ENCODE results near the gene ZNF519.

Gene ZNF519

DNA sequence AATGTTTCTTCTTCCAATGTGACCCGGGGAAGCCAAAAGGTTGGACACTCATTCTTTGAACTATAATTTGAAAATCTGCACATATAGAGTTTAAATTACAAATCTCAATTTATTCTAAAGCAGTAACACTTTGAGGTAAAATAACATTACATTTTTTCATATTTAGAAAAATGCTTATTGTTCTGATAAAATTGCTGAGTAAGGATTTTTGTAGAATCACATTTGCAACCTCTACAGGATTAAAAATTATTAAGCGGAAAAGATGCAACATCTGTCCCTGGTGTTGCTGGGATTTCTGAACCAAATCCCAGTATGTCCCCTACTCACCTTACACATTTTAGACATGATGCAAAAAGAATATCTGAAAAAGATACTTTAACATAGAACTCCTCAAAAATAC is 10.1 kb downstream of the ZNF519 start:
- no peak for DNase-seq (ENCODE audit: low read depth, low spot score)
- no CpG with 5 or more reads among the region's 2 CpGs for WGBS (ENCODE audit: insufficient coverage, insufficient read length)
- Histone ChIP-seq H3K27me3 (ENCODE audit: control insufficient read depth, insufficient read depth, low read length) (no peaks in the 10 kb centered on the region), H3K4me3 (ENCODE audit: low read length) (no peak overlapping the region), H3K36me3 (ENCODE audit: control insufficient read depth, insufficient read depth, low read length) (no peaks in the 10 kb centered on the region), H3K4me1 (ENCODE audit: control insufficient read depth, insufficient read depth, low read length) (no peaks in the 10 kb centered on the region), H3K9me3 (ENCODE audit: control insufficient read depth, insufficient read depth, low read length) (no peaks in the 10 kb centered on the region), H3K27ac (ENCODE audit: low read length) (no peak overlapping the region)

DNA sequence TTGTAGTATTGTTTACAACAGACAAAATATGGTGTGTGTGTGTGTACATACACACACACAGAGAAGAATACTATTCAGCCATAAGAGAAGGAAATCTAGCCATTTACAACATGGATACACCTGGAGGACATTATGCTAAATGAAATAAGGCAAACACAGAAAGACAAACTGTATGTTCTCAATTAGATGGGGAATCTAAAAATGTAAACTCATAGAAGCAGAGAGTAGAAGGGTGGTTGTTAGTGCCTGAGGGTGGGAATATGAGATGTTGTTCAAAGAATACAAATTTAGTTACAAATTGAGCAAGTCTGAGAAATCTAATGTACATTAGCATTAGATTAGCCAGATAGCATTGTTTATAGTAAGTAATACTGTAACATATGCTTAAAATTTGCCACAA is 11.3 kb downstream of the ZNF519 start:
- Histone ChIP-seq H3K4me3 (ENCODE audit: low read length) (no peak overlapping the region), H3K27ac (ENCODE audit: low read length) (no peak overlapping the region), H3K9me3 (ENCODE audit: control insufficient read depth, insufficient read depth, low read length) (no peaks in the 10 kb centered on the region), H3K36me3 (ENCODE audit: control insufficient read depth, insufficient read depth, low read length) (no peaks in the 10 kb centered on the region), H3K4me1 (ENCODE audit: control insufficient read depth, insufficient read depth, low read length) (no peaks in the 10 kb centered on the region), H3K27me3 (ENCODE audit: control insufficient read depth, insufficient read depth, low read length) (no peaks in the 10 kb centered on the region)
- DNase-seq (ENCODE audit: low read depth, low spot score): no peak

DNA sequence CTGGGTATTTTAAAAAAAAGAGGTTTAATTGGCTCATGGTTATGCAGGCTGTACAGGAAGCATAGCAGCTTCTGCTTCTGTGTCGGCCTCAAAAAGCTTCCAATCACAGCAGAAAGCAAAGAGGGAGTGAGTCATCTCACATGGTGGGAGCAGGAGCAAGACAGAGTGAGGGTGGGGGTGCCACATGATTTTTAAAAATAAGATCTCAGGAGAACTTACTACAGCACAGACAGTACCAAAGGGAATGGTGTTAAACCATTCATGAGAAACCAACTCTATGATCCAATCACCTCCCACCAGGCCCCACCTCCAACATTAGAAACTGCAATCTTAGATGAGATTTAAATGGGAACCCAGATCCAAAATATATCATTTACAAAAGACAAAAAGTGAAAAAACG is 14.6 kb downstream of the ZNF519 start:
- no peak for DNase-seq (ENCODE audit: low read depth, low spot score)

DNA sequence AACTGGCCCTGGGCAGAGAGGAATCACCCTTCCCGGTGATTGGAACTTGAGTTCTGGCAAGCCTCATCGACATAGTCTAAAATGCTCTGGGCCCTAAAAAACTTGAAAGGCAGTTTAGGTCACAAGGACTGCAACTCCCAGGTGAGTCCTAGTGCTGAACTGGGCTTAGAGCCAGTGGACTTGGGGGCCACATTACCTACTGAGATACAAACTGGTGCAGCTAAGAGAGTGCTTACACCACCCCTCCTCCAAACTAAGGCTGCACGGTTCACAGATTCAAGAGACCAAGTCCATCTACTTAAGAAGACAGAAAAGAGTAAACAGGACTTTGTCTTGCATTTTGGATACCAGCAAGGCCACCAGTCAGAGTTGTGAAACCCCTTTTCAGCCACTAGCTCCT is 25.3 kb downstream of the ZNF519 start:
- peaks cover 7% of the 10 kb centered on the region; the same call in 1 of the 2 replicates for H3K36me3 ChIP-seq (ENCODE audit: control insufficient read depth, insufficient read depth, low read length)
- H3K9me3 ChIP-seq (ENCODE audit: control insufficient read depth, insufficient read depth, low read length): peaks cover 2% of the 10 kb centered on the region
- H3K27me3 ChIP-seq (ENCODE audit: control insufficient read depth, insufficient read depth, low read length): no peaks in the 10 kb centered on the region
- H3K27ac ChIP-seq (ENCODE audit: low read length): no peak overlapping the region
- H3K4me3 ChIP-seq (ENCODE audit: low read length): no peak overlapping the region
- H3K4me1 ChIP-seq (ENCODE audit: control insufficient read depth, insufficient read depth, low read length): no peaks in the 10 kb centered on the region
- no CpG with 5 or more reads among the region's 3 CpGs for WGBS (ENCODE audit: insufficient coverage, insufficient read length)
- no peak for DNase-seq (ENCODE audit: low read depth, low spot score)

More for the DNA sequence above, 14.6 kb downstream of the ZNF519 start:
- Histone ChIP-seq H3K27me3 (ENCODE audit: control insufficient read depth, insufficient read depth, low read length) (no peaks in the 10 kb centered on the region), H3K27ac (ENCODE audit: low read length) (no peak overlapping the region), H3K36me3 (ENCODE audit: control insufficient read depth, insufficient read depth, low read length) (no peaks in the 10 kb centered on the region), H3K4me3 (ENCODE audit: low read length) (no peak overlapping the region), H3K4me1 (ENCODE audit: control insufficient read depth, insufficient read depth, low read length) (no peaks in the 10 kb centered on the region), H3K9me3 (ENCODE audit: control insufficient read depth, insufficient read depth, low read length) (no peaks in the 10 kb centered on the region)
- no CpG with 5 or more reads among the region's 2 CpGs for WGBS (ENCODE audit: insufficient coverage, insufficient read length)

DNA sequence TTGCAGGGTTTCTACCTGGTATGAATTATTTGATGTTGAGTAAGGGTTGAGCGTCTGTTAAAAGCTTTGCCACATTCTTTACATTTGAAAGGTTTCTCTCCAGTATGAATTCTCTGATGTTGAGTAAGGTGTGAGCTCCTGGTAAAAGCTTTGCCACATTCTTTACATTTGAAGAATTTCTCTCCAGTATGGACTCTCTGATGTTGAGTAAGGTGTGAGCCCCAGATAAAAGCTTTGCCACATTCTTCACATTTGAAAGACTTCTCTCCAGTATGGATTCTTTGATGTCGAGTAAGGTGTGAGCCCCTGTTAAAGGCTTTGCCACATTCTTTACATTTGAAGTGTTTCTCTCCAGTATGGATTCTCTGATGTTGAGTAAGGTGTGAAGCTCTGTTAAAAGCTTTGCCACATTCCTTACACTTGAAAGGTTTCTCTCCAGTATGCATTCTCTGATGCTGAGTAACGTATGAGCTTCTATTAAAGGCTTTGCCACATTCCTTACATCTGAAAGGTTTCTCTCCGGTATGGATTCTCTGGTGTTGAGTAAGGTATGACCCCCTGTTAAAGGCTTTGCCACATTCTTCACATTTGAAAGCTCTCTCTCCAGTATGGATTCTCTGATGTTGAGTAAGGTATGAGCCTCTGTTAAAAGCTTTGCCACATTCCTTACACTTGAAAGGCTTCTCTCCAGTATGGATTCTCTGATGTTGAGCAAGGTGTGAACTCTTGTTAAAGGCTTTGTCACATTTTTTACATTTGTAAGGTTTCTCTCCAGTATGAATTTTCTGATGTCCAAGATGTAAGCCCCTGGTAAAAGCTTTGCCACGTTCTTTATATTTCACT is 27.1 kb downstream of the ZNF519 start:
- no CpG with 5 or more reads among the region's 5 CpGs for WGBS (ENCODE audit: insufficient coverage, insufficient read length)
- Histone ChIP-seq H3K9me3 (ENCODE audit: control insufficient read depth, insufficient read depth, low read length) (peaks cover 2% of the 10 kb centered on the region), H3K36me3 (ENCODE audit: control insufficient read depth, insufficient read depth, low read length) (peaks cover 7% of the 10 kb centered on the region; the same call in 1 of the 2 replicates), H3K27ac (ENCODE audit: low read length) (no peak overlapping the region), H3K4me1 (ENCODE audit: control insufficient read depth, insufficient read depth, low read length) (no peaks in the 10 kb centered on the region), H3K4me3 (ENCODE audit: low read length) (no peak overlapping the region), H3K27me3 (ENCODE audit: control insufficient read depth, insufficient read depth, low read length) (no peaks in the 10 kb centered on the region)
- DNase-seq (ENCODE audit: low read depth, low spot score): no peak

DNA sequence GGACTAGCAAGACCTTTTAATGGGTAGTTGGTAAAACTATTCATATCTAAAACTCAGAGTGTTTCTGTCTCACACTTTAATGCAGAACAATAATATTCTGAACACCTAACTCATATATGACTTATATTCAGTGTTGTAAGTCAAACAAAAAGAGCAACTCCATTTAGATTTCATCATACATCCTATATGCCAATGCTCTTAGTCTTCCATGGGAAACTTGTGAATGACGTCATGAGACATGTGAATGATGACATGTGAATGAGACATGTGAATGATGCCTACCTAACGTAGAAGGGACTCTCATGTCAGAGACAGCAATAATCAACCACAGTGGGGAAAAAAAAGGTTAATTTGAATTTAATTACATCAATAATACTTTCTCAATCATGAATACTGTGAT is 28.0 kb downstream of the ZNF519 start:
- WGBS (ENCODE audit: insufficient coverage, insufficient read length): no CpG with 5 or more reads among the region's 2 CpGs
- Histone ChIP-seq H3K27me3 (ENCODE audit: control insufficient read depth, insufficient read depth, low read length) (no peaks in the 10 kb centered on the region), H3K36me3 (ENCODE audit: control insufficient read depth, insufficient read depth, low read length) (peaks cover 7% of the 10 kb centered on the region; the same call in 1 of the 2 replicates), H3K4me3 (ENCODE audit: low read length) (no peak overlapping the region), H3K9me3 (ENCODE audit: control insufficient read depth, insufficient read depth, low read length) (peaks cover 2% of the 10 kb centered on the region), H3K27ac (ENCODE audit: low read length) (no peak overlapping the region), H3K4me1 (ENCODE audit: control insufficient read depth, insufficient read depth, low read length) (no peaks in the 10 kb centered on the region)
- DNase-seq (ENCODE audit: low read depth, low spot score): no peak

DNA sequence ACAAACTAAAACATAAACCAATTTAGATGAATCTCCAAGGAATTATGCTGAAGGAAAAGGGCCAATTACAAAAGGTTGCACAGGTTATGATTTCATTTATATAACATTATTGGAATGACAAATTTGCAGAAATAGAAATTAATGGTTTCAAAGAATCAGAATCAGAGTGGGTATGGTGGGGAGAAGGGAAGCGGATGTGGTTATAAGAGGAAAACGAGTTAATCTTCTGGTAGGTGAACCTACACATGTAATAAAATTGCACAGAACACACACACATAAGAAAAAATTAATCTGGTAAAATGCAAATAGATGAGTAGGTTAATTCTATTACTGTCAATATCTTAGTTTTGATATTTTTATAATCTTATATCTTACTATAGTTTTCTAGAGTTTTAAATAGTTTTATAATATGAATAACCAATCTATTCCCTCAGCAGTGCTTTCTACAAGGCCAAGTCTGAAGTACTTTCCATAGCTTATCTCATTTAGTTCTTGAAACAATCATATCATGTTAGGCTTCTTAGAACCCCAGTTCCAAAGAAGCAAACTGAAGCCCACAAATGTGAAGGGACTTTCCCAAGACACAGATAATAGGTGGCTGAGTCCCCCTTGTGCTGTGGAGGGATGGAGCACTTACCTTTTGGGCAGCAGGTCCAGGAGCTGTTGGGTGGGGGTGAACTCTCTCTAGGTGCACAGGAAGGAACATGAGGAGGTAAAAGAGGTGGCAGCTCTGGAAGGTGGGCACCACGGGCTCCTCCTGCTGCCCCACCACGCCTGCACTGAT is 31.5 kb downstream of the ZNF519 start:
- Histone ChIP-seq H3K4me3 (ENCODE audit: low read length) (no peak overlapping the region), H3K27ac (ENCODE audit: low read length) (no peak overlapping the region), H3K27me3 (ENCODE audit: control insufficient read depth, insufficient read depth, low read length) (no peaks in the 10 kb centered on the region), H3K4me1 (ENCODE audit: control insufficient read depth, insufficient read depth, low read length) (no peaks in the 10 kb centered on the region), H3K36me3 (ENCODE audit: control insufficient read depth, insufficient read depth, low read length) (peaks cover 2% of the 10 kb centered on the region; the same call in 1 of the 2 replicates), H3K9me3 (ENCODE audit: control insufficient read depth, insufficient read depth, low read length) (no peaks in the 10 kb centered on the region)
- DNase-seq (ENCODE audit: low read depth, low spot score): no peak
- 100% methylated on average over 1 of the region's 4 CpGs for WGBS (ENCODE audit: insufficient coverage, insufficient read length)

DNA sequence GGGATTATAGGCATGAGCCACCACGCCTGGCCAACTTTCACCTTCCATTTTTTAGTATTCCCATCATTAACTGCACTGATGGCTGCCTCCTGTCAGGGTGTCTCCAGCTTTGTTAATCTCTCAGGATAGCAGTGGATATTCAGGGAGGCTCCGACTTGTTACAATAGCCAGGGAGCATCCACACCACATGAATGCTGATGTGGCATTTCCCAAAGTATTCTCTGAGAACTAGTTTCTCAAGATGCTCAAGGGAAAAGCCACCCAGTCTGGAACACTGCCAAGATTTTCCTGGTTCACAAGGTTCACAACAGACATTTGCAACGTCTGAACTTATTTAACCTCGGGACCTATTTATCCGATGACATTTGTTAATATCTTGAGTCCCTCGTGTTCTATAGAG is 33.8 kb downstream of the ZNF519 start:
- H3K9me3 ChIP-seq (ENCODE audit: control insufficient read depth, insufficient read depth, low read length): no peaks in the 10 kb centered on the region
- H3K27ac ChIP-seq (ENCODE audit: low read length): no peak overlapping the region
- DNase-seq (ENCODE audit: low read depth, low spot score): no peak
- H3K4me3 ChIP-seq (ENCODE audit: low read length): no peak overlapping the region
- H3K4me1 ChIP-seq (ENCODE audit: control insufficient read depth, insufficient read depth, low read length): no peaks in the 10 kb centered on the region
- 0 out of 2 replicates have a peak, but pooled peaks cover 2% of the 10 kb centered on the region for H3K36me3 ChIP-seq (ENCODE audit: control insufficient read depth, insufficient read depth, low read length)
- H3K27me3 ChIP-seq (ENCODE audit: control insufficient read depth, insufficient read depth, low read length): no peaks in the 10 kb centered on the region
- WGBS (ENCODE audit: insufficient coverage, insufficient read length): no CpG with 5 or more reads among the region's 6 CpGs

DNA sequence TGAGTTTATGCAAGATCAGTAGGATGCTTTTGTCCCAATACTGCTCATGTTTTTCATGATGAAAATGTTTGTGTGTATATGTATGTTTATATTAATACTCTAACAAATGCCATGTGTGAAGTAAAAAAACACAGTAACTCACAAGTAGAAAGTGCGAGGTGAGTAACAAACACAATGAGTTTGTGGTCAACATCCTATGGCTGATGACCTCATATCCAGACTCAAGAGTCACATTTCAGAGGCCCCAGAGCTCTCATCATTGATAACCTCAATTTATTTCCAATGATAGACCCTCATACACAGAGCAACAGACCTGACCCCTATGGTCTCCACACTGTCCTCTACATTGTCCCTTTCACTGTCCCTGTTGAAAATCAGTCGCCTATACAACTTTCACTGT is 34.5 kb downstream of the ZNF519 start:
- Histone ChIP-seq H3K4me3 (ENCODE audit: low read length) (no peak overlapping the region), H3K4me1 (ENCODE audit: control insufficient read depth, insufficient read depth, low read length) (no peaks in the 10 kb centered on the region), H3K9me3 (ENCODE audit: control insufficient read depth, insufficient read depth, low read length) (no peaks in the 10 kb centered on the region), H3K36me3 (ENCODE audit: control insufficient read depth, insufficient read depth, low read length) (0 out of 2 replicates have a peak, but pooled peaks cover 2% of the 10 kb centered on the region), H3K27me3 (ENCODE audit: control insufficient read depth, insufficient read depth, low read length) (no peaks in the 10 kb centered on the region), H3K27ac (ENCODE audit: low read length) (no peak overlapping the region)
- no peak for DNase-seq (ENCODE audit: low read depth, low spot score)
- WGBS (ENCODE audit: insufficient coverage, insufficient read length): no CpG with 5 or more reads among the region's 2 CpGs

DNA sequence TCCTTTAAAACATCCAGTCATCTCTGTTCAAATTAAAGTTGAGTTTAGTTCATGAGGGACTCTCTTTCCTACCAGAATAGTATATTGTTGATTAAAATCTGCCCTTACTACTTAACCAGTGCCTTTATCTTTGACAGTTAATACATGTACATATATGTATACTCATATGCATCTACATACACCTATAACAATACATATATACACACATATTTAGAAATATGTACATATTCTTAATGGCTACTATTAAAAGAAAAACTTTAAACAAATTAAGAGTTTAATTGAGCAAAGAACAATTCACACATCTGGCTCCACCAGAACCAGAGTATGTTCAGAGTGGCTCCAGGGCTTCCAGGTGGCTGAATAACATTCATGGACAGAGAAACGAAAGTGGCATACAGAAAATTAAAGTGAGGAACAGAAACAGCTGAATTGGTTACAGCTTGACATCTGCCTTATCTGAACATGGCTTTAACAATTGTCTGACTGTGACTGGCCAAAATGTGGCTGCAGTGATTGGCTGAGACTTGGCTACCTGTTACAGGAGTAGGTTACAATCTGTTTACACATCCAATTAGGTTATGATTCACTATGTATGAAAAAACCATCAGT is 38.8 kb downstream of the ZNF519 start:
- no peak overlapping the region for H3K4me3 ChIP-seq (ENCODE audit: low read length)
- no peaks in the 10 kb centered on the region for H3K36me3 ChIP-seq (ENCODE audit: control insufficient read depth, insufficient read depth, low read length)
- no CpG with 5 or more reads among the region's 1 CpG for WGBS (ENCODE audit: insufficient coverage, insufficient read length)
- no peak for DNase-seq (ENCODE audit: low read depth, low spot score)
- no peaks in the 10 kb centered on the region for H3K9me3 ChIP-seq (ENCODE audit: control insufficient read depth, insufficient read depth, low read length)
- H3K27me3 ChIP-seq (ENCODE audit: control insufficient read depth, insufficient read depth, low read length): no peaks in the 10 kb centered on the region
- H3K4me1 ChIP-seq (ENCODE audit: control insufficient read depth, insufficient read depth, low read length): no peaks in the 10 kb centered on the region
- H3K27ac ChIP-seq (ENCODE audit: low read length): no peak overlapping the region
